ENCODE measurements around the gene DKK2. TPM values are rescaled to one million over a fixed set of nuclear protein-coding genes. Genes with fewer than 3 reads are reported as not detected.

Gene DKK2
- total RNA-seq, 2 donors from 2014 or later: 1.8 to 4.1 TPM

- Histone ChIP-seq H3K4me3 (no peak overlapping the region), H3K4me1 (no peaks in the 10 kb centered on the region), H3K27me3 (no peaks in the 10 kb centered on the region), H3K27ac (no peak overlapping the region), H3K9me3 (no peaks in the 10 kb centered on the region), H3K36me3 (no peaks in the 10 kb centered on the region)
- no peak for TF ChIP-seq CTCF (IDR thresholded peaks at IDR 0.05)
- no peak for DNase-seq (ENCODE audit: low spot score)
Observed at GRCh38 chr4:107009196-107009968, 26.7 kb downstream of the DKK2 start.

- H3K27ac ChIP-seq: no peak overlapping the region
- no peak for TF ChIP-seq CTCF (IDR thresholded peaks at IDR 0.05)
- H3K27me3 ChIP-seq: no peaks in the 10 kb centered on the region
- no peak overlapping the region for H3K4me3 ChIP-seq
- no peaks in the 10 kb centered on the region for H3K9me3 ChIP-seq
- no peaks in the 10 kb centered on the region for H3K4me1 ChIP-seq
- DNase-seq (ENCODE audit: low spot score): no peak
- H3K36me3 ChIP-seq: no peaks in the 10 kb centered on the region
Observed at GRCh38 chr4:107008115-107008514, 28.0 kb downstream of the DKK2 start.

GRCh38 chr4:107006218-107006617 lies 29.9 kb downstream of the DKK2 start:
- no peaks in the 10 kb centered on the region for H3K27me3 ChIP-seq
- no peak overlapping the region for H3K4me3 ChIP-seq
- H3K9me3 ChIP-seq: no peaks in the 10 kb centered on the region
- TF ChIP-seq CTCF (IDR thresholded peaks at IDR 0.05): no peak
- no peaks in the 10 kb centered on the region for H3K4me1 ChIP-seq
- no peak overlapping the region for H3K27ac ChIP-seq
- no peaks in the 10 kb centered on the region for H3K36me3 ChIP-seq
- DNase-seq (ENCODE audit: low spot score): no peak

- Histone ChIP-seq H3K4me1 (no peaks in the 10 kb centered on the region), H3K36me3 (no peaks in the 10 kb centered on the region), H3K27me3 (no peaks in the 10 kb centered on the region), H3K9me3 (no peaks in the 10 kb centered on the region), H3K4me3 (no peak overlapping the region), H3K27ac (no peak overlapping the region)
- TF ChIP-seq CTCF (IDR thresholded peaks at IDR 0.05): no peak
- DNase-seq (ENCODE audit: low spot score): no peak
Observed at GRCh38 chr4:106996490-106996889, 39.6 kb downstream of the DKK2 start.

DNA sequence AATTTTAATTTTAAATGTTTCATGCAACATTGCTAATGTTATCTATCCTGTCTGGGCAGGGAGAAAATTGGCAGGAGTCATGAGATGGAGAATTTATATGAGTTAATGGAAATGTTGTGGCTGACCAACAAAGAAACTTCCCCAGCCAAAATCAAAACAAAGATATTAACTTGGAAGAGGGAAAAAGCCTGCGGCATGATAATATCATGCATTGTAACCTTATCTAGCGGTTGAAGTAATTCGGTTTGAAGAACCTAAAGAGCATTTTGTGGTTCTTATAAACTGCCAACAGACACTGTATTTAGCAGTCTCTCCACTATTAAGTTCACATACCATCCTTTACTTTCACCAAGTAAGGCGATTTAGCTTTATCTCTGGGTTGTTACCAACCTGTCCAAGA lies 42.3 kb downstream of the DKK2 start:
- Histone ChIP-seq H3K9me3 (no peaks in the 10 kb centered on the region), H3K27ac (no peak overlapping the region), H3K36me3 (no peaks in the 10 kb centered on the region), H3K4me1 (no peaks in the 10 kb centered on the region), H3K4me3 (no peak overlapping the region), H3K27me3 (no peaks in the 10 kb centered on the region)
- no peak for TF ChIP-seq CTCF (IDR thresholded peaks at IDR 0.05)
- no peak for DNase-seq (ENCODE audit: low spot score)

DNA sequence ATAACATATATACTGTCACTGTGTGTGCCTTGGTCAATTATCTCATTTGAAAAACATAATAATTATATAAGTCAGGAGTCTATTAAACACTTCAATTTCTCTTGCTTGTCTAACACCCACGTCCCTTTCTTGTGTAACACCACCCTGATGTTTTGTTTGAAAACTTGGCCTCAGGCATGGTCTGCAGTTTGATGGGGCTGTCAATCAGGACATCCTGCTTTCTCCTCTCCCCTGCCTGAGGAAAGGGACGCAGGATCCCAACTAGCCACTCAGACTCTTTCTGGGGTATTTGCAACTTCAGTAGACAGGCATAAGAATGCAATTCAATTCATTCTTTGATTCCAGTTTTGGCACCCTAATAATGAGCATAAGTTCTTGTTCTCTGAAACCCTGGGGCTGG lies 48.8 kb downstream of the DKK2 start:
- no peak for TF ChIP-seq CTCF (IDR thresholded peaks at IDR 0.05)
- no peaks in the 10 kb centered on the region for H3K4me1 ChIP-seq
- no peak overlapping the region for H3K27ac ChIP-seq

More for the DNA sequence above, 48.8 kb downstream of the DKK2 start:
- no peaks in the 10 kb centered on the region for H3K36me3 ChIP-seq
- no peak for DNase-seq (ENCODE audit: low spot score)
- H3K27me3 ChIP-seq: no peaks in the 10 kb centered on the region
- no peak overlapping the region for H3K4me3 ChIP-seq
- no peaks in the 10 kb centered on the region for H3K9me3 ChIP-seq
